HG02588 (cell line): ENCODE results near the gene EXD3.

ENCODE experiments used
- ATAC-seq: cut with Tn5 transposase; IDR thresholded peaks from one replicate; pipeline ENCODE4 v1.9.1; 2021; ENCODE audit warnings: mild to moderate bottlenecking, moderate library complexity; ENCODE audit not compliant: unreplicated experiment

EXD3 gene

DNA sequence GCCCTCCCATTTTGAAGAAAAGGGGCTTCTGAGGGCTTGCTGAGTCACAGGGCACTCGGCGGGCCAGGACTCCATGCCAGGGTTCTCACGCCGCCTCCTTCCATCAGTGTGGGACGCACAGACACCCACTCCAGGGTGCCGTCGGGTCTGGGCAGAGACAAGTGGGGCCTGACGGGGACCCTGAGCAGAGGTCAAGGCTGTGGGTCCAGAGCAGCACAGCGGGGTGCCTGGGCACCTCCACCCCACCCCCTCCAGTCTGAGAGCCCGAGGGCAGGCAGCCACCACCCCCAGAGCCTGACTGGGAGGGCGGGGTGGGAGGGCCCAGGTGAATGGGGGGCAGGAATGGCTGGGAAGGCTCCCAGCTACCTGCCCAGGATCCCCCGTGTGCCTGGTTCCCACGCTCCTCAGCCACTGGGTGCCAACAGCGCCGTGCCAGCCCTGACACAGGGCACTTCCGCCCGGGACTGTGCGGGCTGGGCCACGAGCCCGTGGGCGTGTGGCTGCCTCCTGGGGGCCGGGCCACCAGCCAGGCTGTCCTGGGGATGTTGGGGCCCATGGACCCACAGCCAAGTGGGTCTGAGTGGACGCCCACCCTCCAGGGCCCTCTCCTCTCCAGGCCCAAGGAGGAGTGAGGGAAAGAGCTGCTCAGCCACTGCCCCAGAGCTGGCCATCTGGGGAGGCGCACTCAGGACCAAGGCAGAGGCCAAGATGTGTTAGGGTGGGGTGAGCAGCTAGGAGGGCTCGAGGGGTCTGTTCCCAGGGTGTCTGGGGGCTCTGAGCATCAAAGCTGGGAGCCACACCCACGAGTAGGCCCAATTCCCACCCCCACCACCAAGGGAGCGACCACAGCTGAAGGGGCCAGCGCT is 110.7 kb downstream of the EXD3 start:
- no peak for ATAC-seq

DNA sequence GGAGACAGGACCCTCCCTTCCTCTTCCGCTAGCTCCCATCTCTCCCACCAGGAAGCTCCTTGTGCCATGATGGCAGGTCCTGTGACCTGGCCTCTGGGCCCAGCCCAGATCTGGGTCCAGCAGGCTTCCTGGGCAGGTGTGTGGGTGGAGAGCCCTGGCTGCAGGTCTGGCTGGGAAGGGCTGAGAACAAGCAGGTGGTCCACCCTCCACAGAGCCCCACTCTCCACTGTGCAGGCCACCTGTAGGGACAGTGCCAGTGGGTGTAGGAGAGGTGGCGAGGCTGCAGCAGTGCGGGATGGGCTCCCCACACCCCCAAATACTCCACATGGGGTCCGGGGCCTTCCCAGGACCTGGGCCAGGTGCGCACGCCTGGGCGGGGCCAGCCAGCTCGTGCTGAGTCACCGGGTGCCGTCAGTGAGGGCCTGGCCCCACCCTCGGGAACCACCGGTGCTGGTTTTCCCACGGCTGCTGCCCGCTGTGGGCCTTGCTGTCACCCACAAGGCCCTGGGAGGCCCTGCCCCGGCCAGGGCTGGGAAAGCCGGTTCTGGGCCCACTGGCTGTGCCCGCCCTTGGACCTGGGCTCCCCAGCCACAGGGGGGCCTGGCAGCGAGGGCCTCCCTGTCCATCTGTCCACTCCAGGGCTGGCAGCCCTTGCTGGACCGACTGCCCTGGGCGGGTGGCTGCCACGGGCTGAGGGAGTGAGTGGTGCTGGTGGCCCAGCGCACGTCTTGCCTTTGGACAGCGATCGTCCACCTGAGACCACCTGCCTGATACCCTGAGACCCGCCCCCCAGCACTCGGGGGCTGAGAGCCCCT is 111.6 kb downstream of the EXD3 start:
- ATAC-seq: no peak

DNA sequence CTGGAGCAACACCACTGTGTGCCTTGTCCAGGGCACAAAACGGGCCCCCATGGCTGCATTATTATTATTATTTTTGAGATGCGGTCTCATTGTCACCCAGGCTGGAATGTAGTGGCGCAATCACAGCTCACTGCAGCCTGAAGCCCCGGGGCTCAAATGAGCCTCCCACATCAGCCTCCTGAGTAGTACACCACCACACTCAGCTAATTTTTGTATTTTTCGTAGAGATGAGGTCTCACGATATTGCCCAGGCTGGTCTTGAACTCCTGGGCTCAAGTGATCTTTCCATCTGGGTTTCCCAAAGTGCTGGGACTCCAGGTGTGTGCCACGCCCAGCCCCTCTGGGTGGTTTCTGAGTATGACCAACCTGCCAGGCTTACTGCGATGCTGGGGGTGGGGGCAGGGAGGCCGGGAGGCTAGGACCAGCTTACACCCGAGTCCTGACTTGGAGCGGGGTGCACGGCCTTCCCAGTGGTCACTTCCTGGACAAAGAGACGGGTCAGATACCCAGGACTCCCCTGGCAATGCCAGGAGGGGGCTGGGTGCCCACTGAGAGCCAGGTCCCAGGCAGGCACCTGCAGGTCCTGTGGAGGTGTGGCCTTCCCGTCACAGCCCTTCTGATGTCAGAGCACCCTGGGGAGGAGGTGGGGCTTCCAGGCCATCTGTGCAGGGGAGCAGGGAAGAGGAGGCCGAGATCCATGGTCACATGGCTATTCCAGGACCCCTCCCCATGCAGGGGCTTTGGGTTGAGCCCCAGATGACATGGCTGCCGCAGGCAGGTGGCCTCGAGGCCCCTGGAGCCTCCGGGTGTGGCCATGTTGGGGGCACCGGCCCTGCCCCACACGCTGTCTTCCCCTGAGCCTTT is 112.5 kb downstream of the EXD3 start:
- ATAC-seq: no peak

DNA sequence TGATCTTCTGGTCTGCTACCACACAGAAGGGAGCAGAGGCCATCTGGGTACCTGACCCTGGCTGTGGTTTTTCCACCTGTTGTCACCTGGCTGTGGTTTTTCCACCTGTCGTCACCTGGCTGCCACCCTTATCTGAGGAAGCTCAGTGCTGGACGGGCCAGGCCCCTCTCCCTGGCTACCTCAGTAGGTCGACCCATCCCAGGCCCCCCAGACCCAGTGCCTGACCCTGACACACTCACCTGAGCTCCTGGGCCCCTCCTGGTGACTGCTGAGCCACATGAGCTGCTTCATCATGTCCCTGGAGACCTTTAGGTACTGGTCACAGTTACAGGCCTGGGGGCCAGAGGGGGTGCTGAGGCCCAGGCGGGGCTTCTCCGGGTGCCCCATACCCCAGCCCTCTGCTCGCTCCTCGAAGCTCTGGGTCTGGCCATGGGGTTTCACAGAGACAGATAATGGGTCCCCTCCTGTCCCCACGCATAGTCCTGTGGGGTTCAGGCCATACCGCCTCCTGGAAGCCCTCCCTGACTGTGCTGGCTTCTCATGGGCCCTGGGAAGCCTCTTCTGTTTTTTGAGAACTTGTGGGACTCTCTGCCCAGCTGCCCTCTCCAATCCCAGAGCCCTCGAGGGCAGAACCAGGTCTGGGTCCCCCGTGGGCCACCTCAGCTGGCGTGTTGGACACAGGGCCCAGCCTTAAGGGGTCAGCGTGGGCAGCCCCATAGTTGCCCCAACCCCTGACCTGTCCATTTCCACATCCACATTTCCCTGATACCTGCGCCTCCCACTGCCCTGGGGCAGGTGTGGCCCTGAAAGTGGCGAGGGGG is 113.4 kb downstream of the EXD3 start:
- no peak for ATAC-seq

DNA sequence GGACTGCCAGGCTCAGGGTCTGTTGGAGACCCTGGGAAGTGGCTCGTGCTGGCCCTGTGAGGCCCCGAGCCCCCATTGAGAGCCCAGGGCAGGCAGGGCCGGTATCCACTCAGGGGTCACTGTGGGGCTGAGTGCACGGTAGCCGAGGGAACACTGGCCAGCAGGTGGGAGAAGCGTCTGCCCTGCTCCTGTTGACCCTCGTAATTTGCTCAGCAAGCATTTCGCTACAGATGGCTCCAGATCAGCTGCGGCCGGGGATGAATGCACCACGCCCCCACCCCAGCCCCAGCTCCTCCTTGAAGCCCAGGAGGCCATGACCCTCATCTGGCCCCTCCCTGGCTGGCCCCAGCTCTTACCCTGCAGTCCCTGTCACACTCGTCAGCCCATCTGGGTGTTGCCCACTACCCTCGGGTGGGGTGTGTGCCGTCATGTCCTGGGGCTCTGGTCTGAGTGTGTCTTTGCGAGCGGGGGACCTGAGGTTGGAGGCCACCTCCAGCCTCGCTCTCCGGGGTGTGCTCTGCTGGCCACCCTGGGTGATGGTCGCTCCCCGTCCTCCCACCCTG is 114.8 kb downstream of the EXD3 start:
- ATAC-seq: no peak

DNA sequence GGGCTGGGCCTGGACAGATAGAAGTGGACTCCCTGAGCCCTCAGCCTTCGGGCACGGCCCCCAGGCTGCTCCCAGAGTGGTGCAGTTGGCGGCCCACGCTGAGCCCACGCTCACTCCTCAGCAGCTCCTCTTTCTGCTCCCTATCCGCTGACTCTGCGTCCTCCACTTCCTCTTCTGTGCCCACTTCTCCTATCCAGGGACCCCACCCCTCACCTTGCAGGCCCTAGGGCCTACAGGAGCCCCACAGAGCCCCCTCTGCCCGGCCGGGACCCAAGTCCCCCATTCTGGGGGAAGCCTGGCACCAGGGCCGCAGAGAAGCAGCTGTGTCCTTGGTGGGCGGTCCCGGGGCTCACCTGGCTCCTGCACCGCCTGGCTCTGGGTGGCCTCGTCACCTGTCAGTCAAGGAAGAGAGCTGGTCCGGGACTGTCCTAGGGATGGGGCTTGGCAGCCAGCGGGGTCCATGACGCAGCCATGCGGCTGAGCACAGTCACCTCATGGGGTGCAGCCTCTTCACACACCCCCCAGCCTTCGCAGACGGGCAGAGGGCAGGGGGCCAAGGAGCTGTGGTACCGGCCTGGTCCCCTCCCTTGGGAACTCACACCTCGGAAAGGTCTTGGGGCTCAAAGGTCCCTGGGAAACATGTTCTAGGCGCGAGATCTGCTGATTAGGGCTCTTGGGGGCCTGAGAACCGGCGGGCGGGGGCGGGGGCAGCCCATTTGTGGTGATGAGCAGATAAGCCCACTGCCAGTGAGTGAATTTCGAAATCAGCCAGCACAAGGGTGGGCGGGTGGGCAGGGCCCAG is 115.5 kb downstream of the EXD3 start:
- ATAC-seq: no peak

DNA sequence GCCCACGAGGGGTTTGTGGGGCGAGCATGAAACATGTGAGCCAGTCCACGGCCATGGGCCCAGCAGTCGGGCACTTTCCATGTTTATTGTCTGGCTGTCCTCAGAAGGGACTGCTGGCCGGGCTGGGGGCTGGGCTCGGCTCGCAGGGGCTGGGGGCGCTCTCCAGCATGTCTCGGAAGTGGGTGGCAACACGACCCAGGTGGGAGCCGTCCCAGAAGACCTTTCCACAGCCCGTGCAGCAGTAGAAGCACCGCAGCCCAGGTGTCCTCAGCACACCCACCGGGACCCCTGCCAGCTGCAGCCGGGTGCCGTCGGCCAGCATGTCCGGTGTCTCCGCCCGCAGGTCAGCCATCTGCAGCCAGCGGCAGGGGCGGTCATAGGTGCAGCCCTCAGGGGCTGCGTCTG is 116.1 kb downstream of the EXD3 start:
- no peak for ATAC-seq

DNA sequence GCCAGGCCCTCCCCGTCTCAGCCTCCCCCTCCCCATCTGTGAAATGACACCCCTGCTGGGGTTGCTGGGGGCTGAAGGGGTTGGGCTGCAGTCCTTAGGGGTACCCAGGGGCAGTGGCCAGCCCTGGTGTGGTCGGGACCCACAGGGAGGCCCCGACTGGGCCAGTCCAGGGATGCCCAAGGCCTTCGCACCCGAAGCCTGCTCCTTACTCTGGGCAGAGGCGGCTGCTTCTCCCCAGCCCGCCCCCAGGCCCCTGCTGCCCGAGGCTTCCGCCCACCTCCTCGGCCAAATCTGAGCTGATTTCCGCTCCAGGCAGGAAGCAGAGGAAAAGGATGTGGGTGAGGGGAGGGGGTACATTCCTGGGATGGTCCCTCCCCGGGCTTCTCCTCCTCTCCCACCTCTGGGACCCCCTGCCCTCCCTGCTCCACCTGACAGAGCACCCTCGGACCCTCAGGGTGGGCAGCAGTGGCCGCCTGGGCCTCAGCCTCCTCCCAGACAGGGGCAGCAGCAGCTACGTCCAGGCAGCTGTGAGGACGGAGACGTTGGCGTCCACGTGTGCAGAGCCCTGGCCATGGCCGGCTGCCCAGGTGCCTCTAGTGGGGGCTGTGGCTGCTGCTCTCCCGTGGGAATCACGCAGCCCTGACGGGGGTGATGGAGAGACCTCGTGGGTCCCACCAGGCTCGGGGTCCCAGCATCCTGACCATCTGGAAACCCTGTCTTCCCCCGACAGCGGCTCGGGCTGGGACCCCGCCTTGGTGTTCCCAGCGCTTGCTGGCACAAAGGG is 116.7 kb downstream of the EXD3 start:
- no peak for ATAC-seq

DNA sequence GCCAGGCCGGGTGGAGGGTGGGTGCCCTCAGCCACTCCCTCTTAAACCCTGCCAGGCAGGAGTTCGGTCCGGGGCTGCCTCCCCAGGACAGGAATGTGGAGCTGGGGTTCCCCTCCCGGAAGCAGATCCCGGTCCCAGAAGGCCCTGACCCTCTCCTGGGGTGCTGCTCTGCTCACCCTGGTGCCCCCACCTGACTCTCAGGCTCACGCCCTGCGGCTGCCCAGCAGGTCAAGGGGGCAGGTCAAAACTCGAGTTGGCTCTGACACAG is 117.2 kb downstream of the EXD3 start:
- no peak for ATAC-seq

DNA sequence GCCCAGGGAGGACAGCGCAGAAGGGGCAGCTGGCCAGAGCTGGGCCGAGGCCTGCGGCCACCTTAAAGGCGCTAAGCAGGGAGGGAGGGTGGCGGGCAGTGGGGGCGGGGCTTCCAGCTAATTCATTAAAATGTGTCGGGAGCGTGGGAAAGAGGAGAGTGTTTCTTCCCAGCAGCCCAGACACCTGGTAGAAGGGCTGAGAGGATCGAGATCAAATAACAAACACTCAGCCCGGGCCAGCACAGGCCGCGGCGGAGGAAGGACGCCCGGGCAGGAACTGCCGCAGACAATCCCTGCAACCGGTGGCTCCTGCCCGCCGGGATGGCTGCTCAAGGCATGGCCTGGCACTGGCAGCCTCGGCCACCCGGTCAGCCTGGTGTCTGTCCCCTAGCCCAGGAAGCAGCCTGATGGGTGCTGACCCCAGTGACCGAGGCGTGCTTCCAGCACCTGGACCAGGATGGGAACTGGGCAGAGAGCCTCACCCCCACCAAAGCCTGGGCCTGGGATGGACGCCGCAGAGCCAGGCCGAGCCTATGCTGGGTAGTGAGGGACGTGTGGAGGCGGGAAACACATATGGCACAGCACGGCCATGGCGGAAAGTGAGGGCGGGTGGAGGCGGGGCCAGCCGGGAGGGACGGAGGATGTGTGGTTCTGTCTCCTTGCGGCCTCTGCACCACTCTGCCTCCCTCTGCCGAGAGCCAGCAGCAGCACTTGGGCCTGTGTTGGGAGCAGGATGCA is 117.7 kb downstream of the EXD3 start:
- ATAC-seq: no peak

DNA sequence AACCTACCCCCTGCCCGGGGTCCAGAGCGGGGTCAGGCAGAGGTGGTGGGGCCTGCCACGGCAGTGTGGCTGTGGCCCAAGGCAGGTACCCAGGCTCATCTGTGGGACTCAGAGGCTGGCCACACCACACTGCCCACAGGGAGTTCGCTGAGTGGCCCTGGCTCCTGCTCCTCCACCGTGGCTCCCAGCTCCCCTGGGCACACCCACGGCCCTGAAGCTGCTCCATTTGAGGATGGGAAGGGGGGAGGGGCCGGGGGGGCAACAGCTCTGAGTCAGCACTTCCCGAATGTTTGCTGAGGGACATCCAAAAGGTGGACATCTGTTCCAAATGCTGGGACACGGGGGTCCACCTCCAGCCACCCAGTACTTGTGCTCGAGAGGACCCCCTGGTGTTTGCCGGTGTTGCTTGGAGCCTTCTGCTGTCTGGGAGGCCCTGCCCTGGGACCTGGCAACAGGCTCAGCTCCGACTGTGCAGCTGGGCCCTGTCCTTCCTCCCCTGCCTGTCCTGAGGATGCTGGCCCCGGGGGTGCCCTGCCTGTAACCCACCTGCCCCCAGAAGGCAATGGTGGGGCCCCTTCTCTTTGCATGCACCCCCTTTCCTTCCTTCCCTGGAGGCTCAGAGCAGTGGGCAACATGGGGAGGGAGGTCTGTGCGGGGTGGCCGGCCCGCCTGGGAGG is 118.4 kb downstream of the EXD3 start:
- ATAC-seq: no peak

DNA sequence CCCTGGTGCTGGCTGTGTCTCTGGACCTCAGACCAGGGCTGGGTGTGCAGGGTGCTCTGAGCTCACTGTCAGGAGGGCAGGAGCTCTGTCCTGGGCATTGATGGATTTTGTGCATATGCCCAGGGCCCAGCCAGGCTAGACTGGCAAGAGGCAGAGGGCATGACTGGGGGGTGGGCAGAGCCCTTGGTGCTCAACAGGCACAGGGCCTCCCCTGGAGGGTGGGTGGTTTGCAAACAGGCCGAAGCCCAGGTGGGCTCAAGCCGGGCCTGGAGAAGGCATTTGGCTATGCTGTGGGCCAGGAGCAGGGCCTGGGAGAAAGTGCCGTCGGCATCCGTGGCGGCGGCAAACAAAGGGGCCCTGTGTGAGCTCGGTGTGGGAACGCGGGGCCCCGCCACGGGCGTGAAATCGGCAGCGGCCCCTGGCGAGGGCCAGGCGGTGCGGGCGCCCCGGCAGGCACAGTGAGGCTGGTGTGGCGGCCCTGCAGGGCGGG is 119.0 kb downstream of the EXD3 start:
- no peak for ATAC-seq

DNA sequence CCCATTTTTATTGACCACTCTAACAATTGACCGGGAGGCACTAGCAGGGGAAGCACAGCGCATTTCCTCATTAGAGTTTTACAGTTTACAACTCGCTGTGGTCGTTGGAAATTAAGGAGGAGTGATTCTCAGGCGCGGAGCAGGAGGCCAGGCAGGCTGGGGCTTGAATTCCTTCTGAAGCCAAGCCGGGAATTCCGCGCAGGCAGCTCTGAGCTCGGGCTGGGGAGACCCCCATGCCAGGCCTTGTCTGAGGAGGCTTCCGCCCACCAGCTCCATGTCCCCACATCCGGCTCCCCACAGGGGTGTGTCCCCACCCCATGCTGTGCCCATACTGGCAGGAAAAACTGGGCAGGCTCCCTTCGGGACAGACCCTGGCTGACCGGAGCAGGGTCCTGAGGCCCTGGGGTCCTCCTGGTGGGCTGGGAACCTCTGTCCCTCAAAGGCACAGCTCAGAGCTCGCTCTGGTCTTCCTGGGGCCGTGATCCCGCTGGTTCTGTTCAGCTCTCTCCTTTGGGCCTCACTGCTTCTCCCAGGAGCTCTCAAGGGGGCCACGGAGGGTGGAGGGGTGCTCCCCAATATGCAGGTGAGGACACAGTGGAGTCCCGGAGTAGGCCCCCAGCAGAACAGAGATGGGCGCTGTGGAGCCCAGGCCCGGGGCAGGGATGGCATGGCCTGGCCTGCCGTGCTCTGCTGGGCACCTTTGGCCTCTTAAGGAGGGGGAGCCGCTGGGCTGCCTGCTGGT is 119.6 kb downstream of the EXD3 start:
- ATAC-seq: no peak

DNA sequence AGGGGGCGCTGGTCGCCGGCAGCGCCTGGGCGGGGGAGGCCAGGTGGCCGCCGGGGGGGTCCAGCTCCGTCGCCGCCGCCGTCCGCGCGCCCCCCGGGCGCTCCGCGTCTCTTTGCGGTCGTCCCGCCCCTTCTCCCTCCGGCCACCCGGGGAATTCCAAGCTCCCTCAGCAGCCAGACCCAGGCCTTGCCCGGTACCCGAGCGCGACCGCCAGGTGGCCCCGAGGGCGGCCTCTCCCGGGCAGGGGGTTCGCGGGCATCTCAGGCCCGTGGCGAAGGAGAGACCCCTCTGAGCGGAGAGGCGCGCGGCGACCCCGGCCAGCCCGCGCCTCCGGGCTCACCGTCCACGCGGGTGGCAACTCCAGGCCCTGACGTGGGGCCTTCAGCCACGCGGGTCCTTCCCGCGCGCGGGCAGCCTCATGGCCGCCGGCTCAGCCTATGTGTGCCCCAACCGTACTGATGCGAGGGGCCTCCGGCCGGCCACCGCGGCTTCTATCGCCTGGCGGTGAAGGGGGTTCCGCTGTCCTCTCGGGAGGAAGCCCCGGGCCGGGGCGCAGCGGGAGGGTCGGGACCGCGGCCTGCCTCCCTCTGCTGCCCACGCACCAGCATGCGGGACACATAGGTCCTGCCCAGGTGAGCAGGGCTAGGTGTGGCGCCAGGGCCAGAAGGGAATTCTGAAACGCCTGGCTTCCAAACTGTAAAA is 120.4 kb downstream of the EXD3 start:
- ATAC-seq: peak; percentile 28

DNA sequence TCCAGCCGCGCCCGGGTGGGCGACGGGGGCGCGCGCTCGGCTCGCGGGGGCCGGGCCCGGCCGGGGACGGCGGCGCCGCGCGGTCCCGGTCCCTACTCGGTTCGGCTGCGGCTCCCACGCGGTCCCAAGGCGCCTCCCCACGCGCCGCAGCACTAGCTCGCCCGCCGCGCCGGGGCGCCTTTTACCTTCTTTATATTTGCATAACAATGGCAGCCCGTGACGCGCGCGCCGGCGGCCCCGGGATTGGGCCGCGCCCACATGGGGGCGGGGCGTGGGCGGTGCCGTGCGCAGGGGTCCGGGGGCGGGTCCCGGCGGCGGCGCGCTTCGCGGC is 120.9 kb downstream of the EXD3 start, which contains the start of gene NRARP:
NRARP (minus strand) TSS at position 154 of the 331 bp plus-strand sequence. CDS start 343 bp downstream, outside the sequence.
- peak; percentile 72 for ATAC-seq
